GM21367 (cell line): Measurements from ENCODE around the gene FHAD1.

Experiments
- ATAC-seq: cut with Tn5 transposase; IDR thresholded peaks from one replicate; pipeline ENCODE4 v1.9.1; 2021; ENCODE audit not compliant: unreplicated experiment

FHAD1 gene

DNA sequence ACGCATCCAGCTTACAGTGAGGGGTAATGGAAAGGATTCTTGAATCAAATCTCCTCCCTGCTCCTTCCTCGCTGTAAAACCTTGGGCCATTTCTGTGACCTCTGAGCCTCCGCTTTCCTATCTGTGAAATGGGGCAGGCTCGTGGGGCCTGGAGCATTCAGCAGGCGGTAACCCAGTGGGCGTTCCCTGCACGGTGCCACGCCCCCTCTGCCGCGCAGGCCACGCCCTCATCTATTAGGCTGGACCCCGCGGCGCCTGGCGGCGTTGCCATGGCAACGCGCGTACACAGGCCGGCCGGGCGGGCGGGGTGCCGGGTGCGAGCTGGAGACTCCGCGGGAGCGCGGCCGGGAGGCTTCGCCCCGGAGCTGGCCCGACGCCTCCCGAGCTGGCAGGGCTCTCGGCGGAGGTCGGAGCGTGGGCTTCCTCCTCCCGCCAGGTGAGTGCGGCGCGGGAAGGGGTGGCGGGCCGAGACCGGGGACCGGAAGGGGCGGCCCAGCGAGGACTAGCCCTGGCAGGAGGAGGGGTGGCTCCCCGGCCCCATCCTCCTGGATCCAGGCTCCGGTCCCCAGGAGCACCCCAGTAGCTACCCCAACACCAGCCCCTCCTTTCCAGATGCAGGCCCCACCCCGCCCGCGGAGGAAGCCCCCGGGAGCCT lies at the start of gene FHAD1:
Gene FHAD1, plus strand, starts transcription at position 264 of the 655 bp plus-strand sequence. CDS start 4,562 bp downstream, outside the sequence.
- no peak for ATAC-seq

DNA sequence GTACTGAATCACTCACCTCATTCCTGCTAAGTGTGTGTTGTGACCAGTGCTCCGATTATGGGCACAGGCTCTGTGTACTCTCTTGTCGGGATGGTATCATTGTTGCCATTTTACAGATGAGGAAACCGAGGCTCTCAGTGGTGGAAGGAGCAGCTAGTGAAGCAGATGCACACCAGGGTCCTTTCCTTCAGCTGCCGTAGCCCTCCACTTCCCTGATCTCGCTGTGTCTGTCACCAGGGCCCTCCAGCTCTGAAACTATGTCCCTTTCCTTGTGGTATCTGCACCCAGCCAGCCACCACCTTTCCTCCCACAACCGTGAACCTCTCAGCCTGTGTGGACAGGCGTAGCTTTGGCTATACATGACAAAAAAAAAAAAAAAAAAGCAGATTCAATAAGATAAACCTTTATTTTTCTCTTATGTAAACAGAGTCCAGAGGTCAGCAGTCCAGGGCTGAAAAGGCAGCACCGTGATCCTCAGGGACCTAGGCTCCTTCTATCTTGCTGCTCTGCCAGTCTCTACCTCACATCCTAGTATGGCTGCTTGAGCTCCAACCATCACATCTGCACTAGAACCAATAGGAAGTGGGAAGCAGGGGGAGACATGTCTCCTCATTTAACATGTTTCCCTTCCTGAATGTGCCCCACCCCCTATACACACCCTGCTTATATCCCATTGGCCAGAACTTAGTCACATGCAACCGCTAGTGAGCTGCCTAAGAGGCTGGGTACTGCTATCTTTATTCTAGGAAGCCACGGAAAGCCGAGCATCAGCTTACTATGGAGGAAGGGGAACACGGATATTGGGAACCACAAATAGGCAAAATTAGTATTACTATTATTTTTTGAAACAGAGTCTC lies 49.2 kb upstream of the FHAD1 start:
- no peak for ATAC-seq

GRCh38 chr1:15198684-15199083 lies 48.3 kb upstream of the FHAD1 start:
- ATAC-seq: no peak

- ATAC-seq: no peak
Observed at GRCh38 chr1:15201221-15201620, 45.8 kb upstream of the FHAD1 start.

- no peak for ATAC-seq
Observed at GRCh38 chr1:15201849-15202551, 45.0 kb upstream of the FHAD1 start.

- ATAC-seq: no peak
Observed at GRCh38 chr1:15204931-15205330, 42.1 kb upstream of the FHAD1 start.

- no peak for ATAC-seq
Observed at GRCh38 chr1:15205586-15206346, 41.3 kb upstream of the FHAD1 start.

DNA sequence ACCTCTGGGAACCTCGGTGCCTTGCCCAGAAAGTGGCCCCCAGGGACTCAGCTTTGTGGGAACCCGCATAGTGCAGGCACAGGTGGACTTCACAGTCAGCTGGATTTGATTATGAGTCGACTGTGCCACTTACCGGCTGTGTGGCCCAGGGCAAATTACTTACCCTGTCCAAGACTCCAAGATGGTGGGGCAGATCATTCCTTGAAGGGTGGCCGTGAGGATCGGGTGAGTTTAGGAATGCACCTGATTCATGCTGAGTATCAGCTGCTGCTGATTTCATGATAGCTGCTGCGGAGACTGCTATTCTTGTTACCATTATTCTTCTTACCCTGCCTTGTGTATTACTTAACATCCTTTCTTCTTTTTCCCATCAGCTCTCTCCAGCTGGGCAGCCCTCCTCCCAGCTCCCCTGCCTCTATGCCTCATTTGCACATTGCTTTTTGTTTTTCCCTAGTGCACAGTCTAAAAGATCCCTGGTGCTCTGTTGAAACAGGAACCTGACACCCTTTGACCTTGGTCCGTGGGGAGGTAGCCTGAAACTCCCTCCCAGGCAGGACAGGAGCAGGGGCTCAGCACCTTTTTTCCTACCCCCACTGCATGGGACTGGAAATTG lies 40.5 kb upstream of the FHAD1 start:
- no peak for ATAC-seq

DNA sequence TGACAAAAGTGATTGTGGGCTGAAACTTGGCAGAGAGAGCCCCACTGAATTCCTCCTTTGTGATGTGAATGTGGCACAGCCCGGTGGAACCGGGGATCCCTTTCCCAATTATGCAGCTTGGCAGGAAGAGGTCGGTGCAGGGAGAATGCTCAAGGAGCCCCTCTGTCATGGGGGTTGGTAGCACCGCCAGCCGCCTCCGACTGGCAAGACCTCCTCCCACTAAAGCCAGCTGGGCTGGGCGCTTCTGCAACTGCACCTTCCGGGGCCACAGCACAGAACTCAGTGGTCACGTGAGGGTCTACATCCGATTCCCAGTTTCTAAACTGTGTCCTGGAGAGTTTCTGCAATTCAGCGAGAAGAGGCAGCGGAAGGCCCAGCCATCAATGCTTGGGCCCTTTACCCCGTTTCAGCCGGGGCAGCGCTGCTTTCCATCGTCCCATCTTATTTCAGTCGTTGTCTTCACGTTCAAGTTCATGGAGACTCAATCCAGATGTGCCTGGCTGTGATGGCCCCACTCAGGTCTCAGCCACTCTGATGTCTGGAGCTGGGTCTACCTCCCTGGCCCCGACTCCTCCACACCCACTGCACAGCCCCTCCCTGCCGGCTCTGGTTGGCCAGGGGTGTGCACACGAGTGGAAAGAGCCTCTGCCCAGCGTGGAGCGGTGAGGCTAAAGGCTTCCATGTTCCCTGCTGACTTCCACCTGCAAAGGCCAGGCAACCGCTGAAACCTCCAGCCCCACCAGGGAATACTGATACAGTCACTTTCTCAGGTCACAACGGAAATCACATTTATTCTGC lies 39.8 kb upstream of the FHAD1 start:
- ATAC-seq: no peak

GRCh38 chr1:15207829-15208429 lies 39.1 kb upstream of the FHAD1 start:
- no peak for ATAC-seq

GRCh38 chr1:15210651-15211375 lies 36.2 kb upstream of the FHAD1 start:
- no peak for ATAC-seq

DNA sequence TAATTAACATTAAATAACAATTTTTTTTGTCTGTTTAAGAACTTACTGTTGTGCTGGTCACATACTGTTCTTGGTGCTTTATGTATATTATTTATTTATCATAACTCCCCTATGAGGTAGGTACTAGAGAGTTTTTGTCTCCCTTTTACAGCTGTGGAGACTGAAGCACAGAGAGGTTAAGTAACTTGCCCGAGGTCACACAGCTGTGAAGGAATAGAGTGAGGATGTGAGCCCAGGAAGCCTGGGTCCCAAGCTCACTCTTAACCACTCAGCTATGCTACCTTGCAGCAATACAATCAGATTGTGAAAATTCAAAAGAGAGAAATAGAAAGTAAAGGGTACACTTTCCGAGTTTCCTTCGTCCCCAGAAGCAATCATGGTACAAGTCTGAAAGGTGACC lies 35.6 kb upstream of the FHAD1 start:
- ATAC-seq: no peak

- no peak for ATAC-seq
Observed at GRCh38 chr1:15212216-15212953, 34.6 kb upstream of the FHAD1 start.

DNA sequence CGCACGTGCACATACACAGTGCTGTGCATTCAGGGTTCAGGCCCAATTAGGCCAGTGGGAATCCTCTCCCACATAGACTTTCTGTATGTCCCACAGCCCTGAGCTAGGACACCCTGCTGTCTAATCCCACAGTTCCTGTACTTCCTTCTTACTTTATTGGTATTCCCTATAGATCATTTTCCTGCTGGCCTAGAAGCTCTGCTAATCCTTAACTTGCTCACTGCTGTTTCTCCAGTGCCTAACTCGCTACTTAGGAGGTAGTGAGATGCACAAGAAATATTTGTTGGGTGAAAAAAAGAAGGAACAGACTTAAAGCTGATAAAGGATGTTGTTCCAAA lies 34.1 kb upstream of the FHAD1 start:
- no peak for ATAC-seq

- no peak for ATAC-seq
Observed at GRCh38 chr1:15213341-15213821, 33.6 kb upstream of the FHAD1 start.

- no peak for ATAC-seq
Observed at GRCh38 chr1:15214527-15214926, 32.5 kb upstream of the FHAD1 start.

DNA sequence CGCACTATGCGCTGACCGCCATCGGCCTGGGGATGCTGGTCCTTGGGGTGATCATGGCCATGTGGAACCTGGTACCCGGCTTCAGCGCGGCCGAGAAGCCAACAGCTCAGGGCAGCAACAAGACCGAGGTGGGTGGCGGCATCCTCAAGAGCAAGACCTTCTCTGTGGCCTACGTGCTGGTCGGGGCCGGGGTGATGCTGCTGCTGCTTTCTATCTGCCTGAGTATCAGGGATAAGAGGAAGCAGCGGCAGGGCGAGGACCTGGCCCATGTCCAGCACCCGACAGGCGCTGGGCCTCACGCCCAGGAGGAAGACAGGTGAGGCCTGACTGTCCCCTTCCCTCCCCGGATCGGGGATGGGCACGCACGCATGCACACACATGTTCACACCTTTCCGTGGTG lies 31.9 kb upstream of the FHAD1 start:
- ATAC-seq: no peak

DNA sequence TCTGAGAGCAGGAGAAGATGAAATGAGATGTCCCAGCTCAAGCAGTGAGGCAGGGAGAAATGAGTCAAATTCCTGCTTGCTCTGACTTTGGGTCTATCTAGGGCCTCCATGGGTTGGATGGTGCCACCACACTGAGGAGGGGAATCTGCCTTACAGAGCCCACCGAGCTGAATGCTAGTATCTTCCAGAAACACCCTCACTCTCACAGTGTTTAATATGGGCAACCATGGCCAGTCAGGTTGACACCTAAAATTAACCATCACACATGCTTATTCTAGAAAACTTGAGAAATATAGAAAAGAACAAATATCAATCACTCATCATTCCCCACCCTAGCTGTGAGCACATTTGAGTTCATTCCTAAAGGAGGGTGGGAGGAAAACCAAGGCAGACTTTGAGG lies 29.4 kb upstream of the FHAD1 start:
- ATAC-seq: no peak
